Trophoblast cell (in vitro differentiated cells and primary cell): ENCODE results near the gene RBM19.

Experiments used
- DNase-seq, 2 donors: peaks; one replicate each; pipeline ENCODE4 v3.0.0-alpha.2; 2016
- H2AFZ ChIP-seq: 2 replicates; pipeline ENCODE4 v1.6.1; 2013; ENCODE audit warnings: low read length, moderate library complexity, mild to moderate bottlenecking; ENCODE audit not compliant: insufficient read depth, poor library complexity
- H2AK5ac ChIP-seq: 2 replicates; pipeline ENCODE4 v1.6.1; 2013; ENCODE audit warnings: mild to moderate bottlenecking, low read length
- H2BK120ac ChIP-seq: 2 replicates; pipeline ENCODE4 v1.6.1; 2013; ENCODE audit warnings: low read length, mild to moderate bottlenecking, moderate library complexity; ENCODE audit not compliant: insufficient read depth, poor library complexity
- H2BK12ac ChIP-seq: 2 replicates; pipeline ENCODE4 v1.6.1; 2013; ENCODE audit warnings: mild to moderate bottlenecking, low read length, moderate library complexity
- H2BK5ac ChIP-seq: 2 replicates; pipeline ENCODE4 v1.6.1; 2013; ENCODE audit warnings: low read length, low read depth, moderate library complexity, mild to moderate bottlenecking; ENCODE audit not compliant: poor library complexity
- H3K14ac ChIP-seq: 2 replicates; pipeline ENCODE4 v1.6.1; 2013; ENCODE audit warnings: mild to moderate bottlenecking, low read length
- H3K18ac ChIP-seq: 2 replicates; pipeline ENCODE4 v1.6.1; 2013; ENCODE audit warnings: mild to moderate bottlenecking, low read length
- H3K23ac ChIP-seq: 2 replicates; pipeline ENCODE4 v1.6.1; 2013; ENCODE audit warnings: low read length
- H3K27ac ChIP-seq: 2 replicates; pipeline ENCODE4 v1.5.1; 2013; ENCODE audit warnings: low read depth, mild to moderate bottlenecking, inconsistent platforms, low read length, moderate library complexity
- H3K27me3 ChIP-seq: 2 replicates; pipeline ENCODE4 v1.6.1; 2013; ENCODE audit warnings: inconsistent platforms, mild to moderate bottlenecking, low read length, moderate library complexity; ENCODE audit not compliant: insufficient read depth
- H3K36me3 ChIP-seq, 2 experiments: 1 replicate in 1 of 2; 2 replicates in 1 of 2; pipeline ENCODE4 v1.6.1; 2013; ENCODE audit warnings: low read length in 2 of 2, mild to moderate bottlenecking in 2 of 2, moderate library complexity in 1 of 2; ENCODE audit not compliant: insufficient read depth in 2 of 2, control insufficient read depth in 1 of 2
- H3K4ac ChIP-seq: 2 replicates; pipeline ENCODE4 v1.6.1; 2013; ENCODE audit warnings: low read depth, mild to moderate bottlenecking, low read length, moderate library complexity
- H3K4me1 ChIP-seq, 2 experiments: 1 replicate in 1 of 2; 2 replicates in 1 of 2; pipeline ENCODE4 v1.6.1; 2013; ENCODE audit warnings: low read length in 2 of 2, mild to moderate bottlenecking in 2 of 2, moderate library complexity in 1 of 2; ENCODE audit not compliant: insufficient read depth in 2 of 2, control insufficient read depth in 1 of 2
- H3K4me2 ChIP-seq: 2 replicates; pipeline ENCODE4 v1.6.1; 2013; ENCODE audit warnings: inconsistent platforms, mild to moderate bottlenecking, low read length, moderate library complexity
- H3K4me3 ChIP-seq: 2 replicates; pipeline ENCODE4 v1.5.1; 2013; ENCODE audit warnings: mild to moderate bottlenecking, low read depth, low read length, inconsistent platforms
- H3K79me1 ChIP-seq: one replicate; pipeline ENCODE4 v1.6.1; 2013; ENCODE audit warnings: low read length
- H3K79me2 ChIP-seq: 2 replicates; pipeline ENCODE4 v1.6.1; 2013; ENCODE audit warnings: low read length, mild to moderate bottlenecking; ENCODE audit not compliant: control insufficient read depth, insufficient read depth, poor library complexity
- H3K9ac ChIP-seq: 2 replicates; pipeline ENCODE4 v1.6.1; 2013; ENCODE audit warnings: mild to moderate bottlenecking, low read length
- H3K9me3 ChIP-seq: 2 replicates; pipeline ENCODE4 v1.6.1; 2013; ENCODE audit warnings: low read depth, mild to moderate bottlenecking, control low read depth, inconsistent platforms, low read length; ENCODE audit not compliant: insufficient read depth
- H4K12ac ChIP-seq: 2 replicates; pipeline ENCODE4 v1.6.1; 2013; ENCODE audit warnings: low read depth, mild to moderate bottlenecking, low read length, moderate library complexity
- H4K8ac ChIP-seq: 2 replicates; pipeline ENCODE4 v1.6.1; 2013; ENCODE audit warnings: low read depth, mild to moderate bottlenecking, low read length, moderate library complexity
- H4K91ac ChIP-seq: one replicate; pipeline ENCODE4 v1.6.1; 2013; ENCODE audit warnings: low read depth, mild to moderate bottlenecking, low read length, moderate library complexity
- WGBS: extraction: QIAGEN DNeasy Blood & Tissue Kit; methylation state at CpG from one replicate; pipeline ENCODE4 v1.1.7; 2013; ENCODE audit warnings: missing lambda C conversion rate; ENCODE audit not compliant: insufficient read length, insufficient coverage; ENCODE audit errors: extremely low coverage; 5-methylcytosine and 5-hydroxymethylcytosine counted together

The RBM19 gene

GRCh38 chr12:113959096-113959495 is 7.0 kb downstream of the RBM19 start:
- no CpG with 5 or more reads among the region's 14 CpGs for WGBS
- H3K4me3 ChIP-seq, result no peak overlapping the region
- no peak overlapping the region for H3K4ac ChIP-seq
- no peak overlapping the region for H4K8ac ChIP-seq
- H3K79me2 ChIP-seq, result no peaks in the 10 kb centered on the region
- no peak overlapping the region for H3K23ac ChIP-seq
- H4K91ac ChIP-seq, result no peak overlapping the region
- no peak overlapping the region for H3K27ac ChIP-seq
- no peak overlapping the region for H2AK5ac ChIP-seq
- no peaks in the 10 kb centered on the region for H3K4me1 ChIP-seq
- H2BK12ac ChIP-seq, result no peak overlapping the region
- H2BK5ac ChIP-seq, result no peak overlapping the region
- H2AFZ ChIP-seq, result no peak overlapping the region
- H3K79me1 ChIP-seq, result no peaks in the 10 kb centered on the region
- H3K27me3 ChIP-seq, result no peaks in the 10 kb centered on the region
- no peaks in the 10 kb centered on the region for H3K9me3 ChIP-seq
- no peak overlapping the region for H2BK120ac ChIP-seq
- no peak for DNase-seq
- no peak overlapping the region for H3K9ac ChIP-seq
- no peak overlapping the region for H3K4me2 ChIP-seq
- H3K14ac ChIP-seq, result no peak overlapping the region
- H3K18ac ChIP-seq, result no peak overlapping the region
- peaks cover 49 to 67% of the 10 kb centered on the region in 2 experiments for H3K36me3 ChIP-seq
- no peak overlapping the region for H4K12ac ChIP-seq

- Histone ChIP-seq H4K91ac (no peak overlapping the region), H3K23ac (no peak overlapping the region), H3K4me3 (no peak overlapping the region), H3K27me3 (no peaks in the 10 kb centered on the region), H3K9me3 (no peaks in the 10 kb centered on the region), H3K36me3 (peaks cover 49 to 68% of the 10 kb centered on the region in 2 experiments), H4K8ac (no peak overlapping the region), H3K18ac (no peak overlapping the region), H3K14ac (no peak overlapping the region), H3K79me1 (no peaks in the 10 kb centered on the region), H2BK5ac (no peak overlapping the region), H2AFZ (no peak overlapping the region), H3K9ac (no peak overlapping the region), H3K4me2 (no peak overlapping the region), H2AK5ac (no peak overlapping the region), H4K12ac (no peak overlapping the region), H2BK120ac (no peak overlapping the region), H3K27ac (no peak overlapping the region), H3K4ac (no peak overlapping the region), H3K79me2 (no peaks in the 10 kb centered on the region), H3K4me1 (no peaks in the 10 kb centered on the region), H2BK12ac (no peak overlapping the region)
- no peak for DNase-seq
- WGBS, result no CpG with 5 or more reads among the region's 5 CpGs
Measured at GRCh38 chr12:113958108-113958507, 8.0 kb downstream of the RBM19 start.

GRCh38 chr12:113957627-113958026 is 8.5 kb downstream of the RBM19 start:
- WGBS, result no CpG with 5 or more reads among the region's 17 CpGs
- H3K79me1 ChIP-seq, result no peaks in the 10 kb centered on the region

GRCh38 chr12:113955109-113955970 is 10.8 kb downstream of the RBM19 start:
- no peak overlapping the region for H3K4me2 ChIP-seq
- H3K79me1 ChIP-seq, result no peaks in the 10 kb centered on the region
- H4K12ac ChIP-seq, result no peak overlapping the region
- H3K9ac ChIP-seq, result no peak overlapping the region
- WGBS, result no CpG with 5 or more reads among the region's 15 CpGs
- no peak overlapping the region for H2BK120ac ChIP-seq
- no peak overlapping the region for H2BK5ac ChIP-seq
- no peak overlapping the region for H2AK5ac ChIP-seq
- peaks cover 37 to 61% of the 10 kb centered on the region in 2 experiments for H3K36me3 ChIP-seq
- no peak overlapping the region for H3K14ac ChIP-seq
- no peak overlapping the region for H3K23ac ChIP-seq
- no peaks in the 10 kb centered on the region for H3K9me3 ChIP-seq
- no peaks in the 10 kb centered on the region for H3K4me1 ChIP-seq
- no peak overlapping the region for H3K27ac ChIP-seq
- no peak overlapping the region for H3K4me3 ChIP-seq
- H2BK12ac ChIP-seq, result no peak overlapping the region
- H3K27me3 ChIP-seq, result no peaks in the 10 kb centered on the region
- no peak overlapping the region for H4K8ac ChIP-seq
- no peak overlapping the region for H3K4ac ChIP-seq
- no peak overlapping the region for H3K18ac ChIP-seq
- H3K79me2 ChIP-seq, result no peaks in the 10 kb centered on the region
- H4K91ac ChIP-seq, result no peak overlapping the region
- no peak overlapping the region for H2AFZ ChIP-seq
- DNase-seq, result peak in 1 of 2 donors; percentile 43

More at GRCh38 chr12:113957627-113958026, 8.5 kb downstream of the RBM19 start:
- Histone ChIP-seq H2AFZ (no peak overlapping the region), H3K27ac (no peak overlapping the region), H4K8ac (no peak overlapping the region), H3K18ac (no peak overlapping the region), H3K4me1 (no peaks in the 10 kb centered on the region), H2BK120ac (no peak overlapping the region), H3K4me2 (no peak overlapping the region), H3K4me3 (no peak overlapping the region), H3K9me3 (no peaks in the 10 kb centered on the region), H2BK12ac (no peak overlapping the region), H3K36me3 (peaks cover 49 to 68% of the 10 kb centered on the region in 2 experiments), H3K27me3 (no peaks in the 10 kb centered on the region), H4K12ac (no peak overlapping the region), H2AK5ac (no peak overlapping the region), H2BK5ac (no peak overlapping the region), H3K4ac (no peak overlapping the region), H3K9ac (no peak overlapping the region), H3K14ac (no peak overlapping the region), H3K23ac (no peak overlapping the region), H3K79me2 (no peaks in the 10 kb centered on the region), H4K91ac (no peak overlapping the region)
- no peak for DNase-seq
